ENCODE results near the gene LINGO4. TPM values are rescaled to one million over a fixed set of nuclear protein-coding genes. Genes with fewer than 3 reads are reported as not detected.

Gene LINGO4
- total and polyA plus RNA-seq, 10 of the 15 experiments (the other 5 are each of a cell fraction or from before 2014, with no cell fraction given) = not detected

DNA sequence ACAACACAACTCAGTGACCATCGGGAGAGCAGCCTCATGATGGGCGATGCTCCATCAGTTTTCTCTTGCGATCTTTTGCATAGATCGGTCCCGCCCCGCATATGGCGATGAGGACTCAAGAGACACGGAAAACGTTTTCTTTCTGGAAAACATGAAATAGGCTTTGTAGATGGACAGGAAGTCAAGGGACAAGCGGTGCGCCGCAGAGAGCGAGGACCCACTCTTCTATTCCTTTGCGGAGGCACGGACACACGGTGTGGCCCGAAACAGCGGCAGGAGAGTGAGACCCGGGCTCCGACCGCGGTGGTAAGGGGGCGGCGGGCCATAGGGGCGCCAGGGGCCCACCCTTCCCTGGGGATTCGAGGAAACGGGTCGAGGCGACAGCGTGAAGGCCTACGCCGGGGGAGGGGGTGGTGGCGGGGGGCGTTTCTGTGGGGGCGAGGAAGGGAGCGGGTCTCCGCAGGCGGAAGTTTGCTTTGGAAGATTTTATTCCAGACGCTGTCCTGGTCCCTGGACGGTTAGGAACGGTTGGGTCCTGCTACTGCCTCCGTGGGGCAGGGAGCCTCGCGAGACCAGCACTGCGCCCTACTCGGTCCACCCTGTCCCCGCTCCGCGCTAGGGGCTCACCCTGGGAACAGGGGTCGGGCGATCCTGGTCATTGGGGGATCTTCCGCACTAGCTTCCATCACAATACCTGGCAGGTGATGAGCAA lies 14.1 kb downstream of the LINGO4 start:
- DNase-seq (ENCODE audit: low read depth, low spot score) = no peak
- WGBS (ENCODE audit: insufficient coverage, insufficient replicate concordance, low lambda C conversion rate, missing lambda C conversion rate) = 1% methylated on average over 38 of the region's 52 CpGs
- TSS peak; percentile 90 for BruUV-seq (replicated peaks)

More for the DNA sequence above, 14.1 kb downstream of the LINGO4 start:
- ChIA-PET RAD21 (ENCODE audit: unreplicated experiment) (no interaction called here), POLR2A (no interaction called here), CTCF (interaction anchor here (0.7 kb wide), 1 partner anchor 71 kb away, joined by 4 read pairs; no protein-coding TSS in a partner anchor), SMC1A (ENCODE audit: uncharacterized antibody, unreplicated experiment) (no interaction called here)
- no peaks in the 10 kb centered on the region for H3K9me3 ChIP-seq (replicated peaks; ENCODE audit: control insufficient read depth, insufficient read depth, low read length)
- peak overlapping the region; percentile 68 for H3K9ac ChIP-seq (ENCODE audit: control insufficient read depth, insufficient read depth, low read length)
- no peaks in the 10 kb centered on the region for H3K36me3 ChIP-seq (ENCODE audit: control insufficient read depth in 2 of 2, insufficient read depth in 2 of 2, low read length in 1 of 2)
- in situ Hi-C loops (cut with MboI) (no loop called here), intact Hi-C loops (cut with micrococcal nuclease; ENCODE audit: unreplicated experiment) (no loop called here)
- no peaks in the 10 kb centered on the region; the same call in 1 of the 2 replicates for H3K79me2 ChIP-seq (ENCODE audit: control insufficient read depth, insufficient read depth, low read length)
- no peaks in the 10 kb centered on the region for H4K20me1 ChIP-seq (ENCODE audit: control insufficient read depth, insufficient read depth)
- H3K27ac ChIP-seq (ENCODE audit: control insufficient read depth, insufficient read depth) = no peak overlapping the region
- TF ChIP-seq MTA3 (IDR thresholded peaks at IDR 0.05; ENCODE audit: borderline replicate concordance, low read length) (no peak), RB1 (IDR thresholded peaks at IDR 0.05; ENCODE audit: borderline replicate concordance) (peak; percentile 32; the same call in 1 of the 2 replicates), NFYA (IDR thresholded peaks at IDR 0.05; ENCODE audit: borderline replicate concordance, low read depth, low read length) (no peak), CREM (IDR thresholded peaks at IDR 0.05; ENCODE audit: low read depth) (0 out of 2 replicates have a peak, but pooled peaks have one; percentile 1), CBX5 (IDR thresholded peaks at IDR 0.05; ENCODE audit: low read depth) (0 out of 2 replicates have a peak, but pooled peaks have one; percentile 7), ETV6 (conservative IDR thresholded peaks at IDR 0.05 in 1 of 2, IDR thresholded peaks at IDR 0.05 in 1 of 2; ENCODE audit: borderline replicate concordance in 1 of 2, low read depth in 1 of 2) (peak in 1 of 2 experiments; percentile 80; a peak in 1 of 4 replicates), BRCA1 (IDR thresholded peaks at IDR 0.05; ENCODE audit: low read depth, low read length) (peak; percentile 32; the same call in 1 of the 2 replicates), CHD2 (IDR thresholded peaks at IDR 0.05; ENCODE audit: borderline replicate concordance, low read depth, low read length) (peak; percentile 73; the same call in 1 of the 2 replicates)
- TF ChIP-seq, protein P1, sequence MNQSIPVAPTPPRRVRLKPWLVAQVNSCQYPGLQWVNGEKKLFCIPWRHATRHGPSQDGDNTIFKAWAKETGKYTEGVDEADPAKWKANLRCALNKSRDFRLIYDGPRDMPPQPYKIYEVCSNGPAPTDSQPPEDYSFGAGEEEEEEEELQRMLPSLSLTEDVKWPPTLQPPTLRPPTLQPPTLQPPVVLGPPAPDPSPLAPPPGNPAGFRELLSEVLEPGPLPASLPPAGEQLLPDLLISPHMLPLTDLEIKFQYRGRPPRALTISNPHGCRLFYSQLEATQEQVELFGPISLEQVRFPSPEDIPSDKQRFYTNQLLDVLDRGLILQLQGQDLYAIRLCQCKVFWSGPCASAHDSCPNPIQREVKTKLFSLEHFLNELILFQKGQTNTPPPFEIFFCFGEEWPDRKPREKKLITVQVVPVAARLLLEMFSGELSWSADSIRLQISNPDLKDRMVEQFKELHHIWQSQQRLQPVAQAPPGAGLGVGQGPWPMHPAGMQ (IDR thresholded peaks at IDR 0.05; ENCODE audit: borderline replicate concordance) = no peak
- TF ChIP-seq, protein P2, sequence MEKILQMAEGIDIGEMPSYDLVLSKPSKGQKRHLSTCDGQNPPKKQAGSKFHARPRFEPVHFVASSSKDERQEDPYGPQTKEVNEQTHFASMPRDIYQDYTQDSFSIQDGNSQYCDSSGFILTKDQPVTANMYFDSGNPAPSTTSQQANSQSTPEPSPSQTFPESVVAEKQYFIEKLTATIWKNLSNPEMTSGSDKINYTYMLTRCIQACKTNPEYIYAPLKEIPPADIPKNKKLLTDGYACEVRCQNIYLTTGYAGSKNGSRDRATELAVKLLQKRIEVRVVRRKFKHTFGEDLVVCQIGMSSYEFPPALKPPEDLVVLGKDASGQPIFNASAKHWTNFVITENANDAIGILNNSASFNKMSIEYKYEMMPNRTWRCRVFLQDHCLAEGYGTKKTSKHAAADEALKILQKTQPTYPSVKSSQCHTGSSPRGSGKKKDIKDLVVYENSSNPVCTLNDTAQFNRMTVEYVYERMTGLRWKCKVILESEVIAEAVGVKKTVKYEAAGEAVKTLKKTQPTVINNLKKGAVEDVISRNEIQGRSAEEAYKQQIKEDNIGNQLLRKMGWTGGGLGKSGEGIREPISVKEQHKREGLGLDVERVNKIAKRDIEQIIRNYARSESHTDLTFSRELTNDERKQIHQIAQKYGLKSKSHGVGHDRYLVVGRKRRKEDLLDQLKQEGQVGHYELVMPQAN (conservative IDR thresholded peaks at IDR 0.05) = peak; percentile 23; the same call in 1 of the 2 replicates
- H3K27me3 ChIP-seq (replicated peaks in 1 of 2; ENCODE audit: control insufficient read depth in 2 of 2, insufficient read depth in 2 of 2, low read length in 1 of 2) = no peaks in the 10 kb centered on the region
- no peak for FAIRE-seq
- peak overlapping the region; percentile 82 for H3K4me3 ChIP-seq
- peaks cover 5% of the 10 kb centered on the region for H3K4me1 ChIP-seq (ENCODE audit: control insufficient read depth, insufficient read depth, low read length)
- H3K4me2 ChIP-seq (ENCODE audit: control insufficient read depth, insufficient read depth) = peak overlapping the region; percentile 99
- H2AFZ ChIP-seq (ENCODE audit: control insufficient read depth, low read depth, low read length) = peak overlapping the region; percentile 100
- ATAC-seq = peak; percentile 10

Measured in GM12878 (cell line).